K562 (cell line): ENCODE measurements around the gene PIP4K2A. TPM values are rescaled to one million over a fixed set of nuclear protein-coding genes. Genes with fewer than 3 reads are reported as not detected.

ENCODE experiments used
- ATAC-seq: fragments of 200-7000 bp; cut with Tn5 transposase; 3 replicates; pipeline ENCODE4 v1.9.1; 2020; ENCODE audit warnings: moderate library complexity
- BruUV-seq: library from RNA; stranded (reverse); fragments of 400-500 nt; replicated peaks from 2 replicates; lab custom pipeline; 2021; lab: Mats Ljungman, UMichigan
- CTCF ChIA-PET: fragments of 300-600 bp; formaldehyde crosslinking; extraction: SDS; loops from one replicate; lab custom pipeline; 2021; ENCODE audit warnings: low intra/inter-chr PET ratio; lab: Yijun Ruan, JAX
- POLR2A ChIA-PET: fragments of 300-600, 350-650 bp; sonication (Branson Sonifier 250); formaldehyde crosslinking; extraction: SDS; loops from one replicate; lab custom pipeline; 2021; ENCODE audit warnings: antibody characterized with exemption, inconsistent platforms; lab: Yijun Ruan, JAX
- DNase-seq, 4 experiments: peaks; one replicate each; pipeline versions ENCODE4 v3.0.0 to v3.0.0-alpha.2; 2011 to 2018; ENCODE audit warnings: low spot score in 3 of 4, mixed read lengths in 3 of 4; ENCODE audit errors: extremely low read depth in 1 of 4
- FAIRE-seq: peaks from 2 replicates; lab custom pipeline; 2011; peaks lifted over from hg19 to GRCh38; lab: Jason Lieb, UNC
- H2AFZ ChIP-seq: 2 replicates; pipeline ENCODE4 v1.6.0; 2011; ENCODE audit warnings: low read depth, low read length, control low read depth, inconsistent platforms
- H3K27ac ChIP-seq: fragments of 200-600 bp; 3 replicates; pipeline ENCODE4 v1.8.0; 2011; ENCODE audit warnings: low read depth, mild to moderate bottlenecking, control low read depth, inconsistent platforms, low read length, moderate library complexity, mixed read lengths; ENCODE audit errors: extremely low read depth
- H3K27me3 ChIP-seq, 2 experiments: fragments of 300-600 bp in 1 of 2; 2 replicates in 1 of 2; 3 replicates in 1 of 2; pipeline versions ENCODE4 v1.6.0 to v1.8.0; 2011; ENCODE audit warnings: inconsistent platforms in 2 of 2, low read length in 2 of 2, mild to moderate bottlenecking in 1 of 2, mixed read lengths in 1 of 2, moderate library complexity in 1 of 2; ENCODE audit not compliant: control insufficient read depth in 2 of 2, insufficient read depth in 2 of 2
- H3K36me3 ChIP-seq: fragments of 300-600 bp; 3 replicates; pipeline ENCODE4 v1.8.0; 2011; ENCODE audit warnings: mild to moderate bottlenecking, low read length, inconsistent platforms; ENCODE audit not compliant: control insufficient read depth, insufficient read depth
- H3K4me1 ChIP-seq, 2 experiments: fragments of 200-600 bp in 1 of 2; replicated peaks in 1 of 2; 2 replicates in 1 of 2; 3 replicates in 1 of 2; pipeline versions ENCODE4 v1.5.1 to v1.8.0; 2011; ENCODE audit warnings: inconsistent platforms in 2 of 2, low read length in 2 of 2, mild to moderate bottlenecking in 1 of 2, mixed read lengths in 1 of 2, moderate library complexity in 1 of 2; ENCODE audit not compliant: control insufficient read depth in 2 of 2, insufficient read depth in 2 of 2
- H3K4me2 ChIP-seq: 2 replicates; pipeline ENCODE4 v1.6.1; 2011; ENCODE audit warnings: low read length, control low read depth, inconsistent platforms, mixed read lengths; ENCODE audit not compliant: insufficient read depth
- H3K4me3 ChIP-seq: fragments of 200-600 bp; sonication (generic), shearing (Covaris generic); 2 replicates; pipeline ENCODE4 v1.5.1; 2016; ENCODE audit warnings: control low read depth, inconsistent platforms
- H3K79me2 ChIP-seq: fragments of 200-600 bp; 3 replicates; pipeline ENCODE4 v1.8.0; 2011; ENCODE audit warnings: low read length, inconsistent platforms; ENCODE audit not compliant: control insufficient read depth, insufficient read depth
- H3K9ac ChIP-seq, 2 experiments: 2 replicates each; pipeline versions ENCODE4 v1.6.0 to v1.6.1; 2011; ENCODE audit warnings: low read depth in 2 of 2, low read length in 2 of 2, control low read depth in 1 of 2, inconsistent platforms in 1 of 2, mild to moderate bottlenecking in 1 of 2, mixed read lengths in 1 of 2; ENCODE audit not compliant: insufficient read depth in 1 of 2
- H3K9me1 ChIP-seq: one replicate; pipeline ENCODE4 v1.6.0; 2011; ENCODE audit warnings: inconsistent platforms, mild to moderate bottlenecking, low read length, moderate library complexity; ENCODE audit not compliant: control insufficient read depth, insufficient read depth
- H3K9me3 ChIP-seq: replicated peaks from 2 replicates; pipeline ENCODE4 v1.5.1; 2011; ENCODE audit warnings: low read depth, low read length, inconsistent platforms; ENCODE audit not compliant: control insufficient read depth, insufficient read depth
- H4K20me1 ChIP-seq: replicated peaks from 2 replicates; pipeline ENCODE4 v1.6.1; 2011; ENCODE audit warnings: low read length, inconsistent platforms, mixed read lengths; ENCODE audit not compliant: control insufficient read depth, insufficient read depth
- E2F8 ChIP-seq: fragments of 450-650 bp; IDR thresholded peaks from 2 replicates; pipeline ENCODE4 v1.7.1; 2018; ENCODE audit warnings: mild to moderate bottlenecking, low read depth; ENCODE audit not compliant: partially characterized antibody
- ID3 ChIP-seq, 2 experiments: fragments of 250-450 bp in 1 of 2; fragments of 450-650 bp in 1 of 2; sonication (Bioruptor Pico) in 1 of 2; IDR thresholded peaks; 2 replicates each; pipeline versions ENCODE4 v1.6.1 to v1.8.0; 2016 to 2021; ENCODE audit warnings: mild to moderate bottlenecking in 2 of 2, moderate library complexity in 2 of 2, missing compliant biosample characterization in 1 of 2, missing genetic modification characterization in 1 of 2
- LARP7 ChIP-seq: fragments of 450-650 bp; IDR thresholded peaks from 2 replicates; pipeline ENCODE4 v1.6.1; 2016
- NR2C1 ChIP-seq, 2 experiments: fragments of 450-650 bp; IDR thresholded peaks; 2 replicates each; pipeline ENCODE4 v1.6.1; 2017; ENCODE audit warnings: mild to moderate bottlenecking in 2 of 2, antibody characterized with exemption in 1 of 2, inconsistent platforms in 1 of 2, missing compliant biosample characterization in 1 of 2, missing genetic modification characterization in 1 of 2
- ZBTB40 ChIP-seq, 2 experiments: fragments of 450-650 bp in 1 of 2; sonication (generic) in 1 of 2; formaldehyde crosslinking in 1 of 2; IDR thresholded peaks; 2 replicates each; pipeline versions ENCODE4 v1.7.1 to v1.9.0; 2016 to 2022; ENCODE audit warnings: inconsistent platforms in 1 of 2, mild to moderate bottlenecking in 1 of 2, missing genetic modification reagents in 1 of 2
- ZNF408 ChIP-seq: fragments of 250-450 bp; sonication (Bioruptor Pico); IDR thresholded peaks from 2 replicates; pipeline ENCODE4 v1.4.0; 2020; ENCODE audit warnings: low read depth, mild to moderate bottlenecking, moderate library complexity
- WGBS: fragments of 100-300 bp; shearing (Covaris generic); methylation state at CpG from one replicate; pipeline ENCODE4 v1.1.6; 2016; ENCODE audit warnings: low coverage, mixed read lengths; ENCODE audit not compliant: insufficient coverage; ENCODE audit errors: missing lambda C conversion rate; 5-methylcytosine and 5-hydroxymethylcytosine counted together
- in situ Hi-C: fragments of 300-500 bp; cut with MboI; formaldehyde crosslinking; loops from 4 replicates; pipeline ENCODE4 v1.15.0; 2018; ENCODE audit warnings: inconsistent platforms, mixed read lengths
- intact Hi-C: fragments of 100-400 bp; cut with micrococcal nuclease; formaldehyde crosslinking; loops from 2 replicates; pipeline ENCODE4 v1.14.2; 2022
- polyA plus RNA-seq, 8 experiments: library from polyadenylated mRNA; depleted of rRNA in 4 of 8; stranded (reverse) in 5 of 8; unstranded in 3 of 8; fragments of >200 nt; fragmentation: Nextera tagmentation in 2 of 8; fragmentation: Illumina TruSeq in 1 of 8; extraction: Ambion mirVana in 2 of 8; extraction: Trizol in 1 of 8; gene quantifications; 2 replicates each; pipeline versions ENCODE4 v1.2.1 to v1.2.3, GENCODE V29; 2011 to 2014; ENCODE audit warnings: inconsistent platforms in 1 of 8, missing spikeins in 1 of 8
- total RNA-seq, 7 experiments: library from RNA; depleted of rRNA in 6 of 7; stranded (reverse); fragments of >200 nt in 6 of 7; fragmentation: Illumina TruSeq in 2 of 7; extraction: Trizol in 2 of 7; gene quantifications; 2 replicates each; pipeline versions ENCODE4 v1.2.1 to v1.2.3, GENCODE V29; 2011 to 2021; ENCODE audit warnings: low replicate concordance in 1 of 7

PIP4K2A gene
- total and polyA plus RNA-seq, 9 of the 15 experiments (the other 6 are each of a cell fraction or from before 2014, with no cell fraction given), result 35.6 to 117 (median 71.9) TPM

GRCh38 chr10:22611425-22612115, 102.8 kb downstream of the PIP4K2A start:
- in situ Hi-C loops, result no loop called here
- CTCF ChIA-PET, result no interaction called here
- no peak for DNase-seq
- POLR2A ChIA-PET, result interaction anchor here (0.7 kb wide), 1 partner anchor 17 kb away, joined by 3 read pairs; no protein-coding TSS in a partner anchor
- Histone ChIP-seq H3K27me3 (no peaks in the 10 kb centered on the region), H2AFZ (no peak overlapping the region), H3K36me3 (peaks cover 58% of the 10 kb centered on the region; the same call in 2 of the 3 replicates), H3K4me3 (no peak overlapping the region), H3K9me3 (no peaks in the 10 kb centered on the region), H3K4me1 (peaks cover 14 to 20% of the 10 kb centered on the region in 2 experiments), H3K4me2 (no peak overlapping the region), H4K20me1 (no peaks in the 10 kb centered on the region), H3K9me1 (no peaks in the 10 kb centered on the region), H3K9ac (no peak overlapping the region; a peak in 1 of 4 replicates), H3K27ac (no peak overlapping the region), H3K79me2 (peaks cover 72% of the 10 kb centered on the region)
- WGBS, result 95% methylated on average over 7 of the region's 8 CpGs
- no peak for FAIRE-seq
- BruUV-seq, result no TSS peak
- no peak for ATAC-seq
- intact Hi-C loops, result no loop called here
- TF ChIP-seq ZNF408 (CRISPR knock-in tag) (no peak), E2F8 (no peak), NR2C1 (IDR thresholded peaks at IDR 0.05) (no peak), NR2C1 (tag; IDR thresholded peaks at IDR 0.05) (no peak), ID3 (CRISPR knock-in tag; IDR thresholded peaks at IDR 0.05) (no peak), ID3 (tag; IDR thresholded peaks at IDR 0.05) (no peak), ZBTB40 (IDR thresholded peaks at IDR 0.05) (no peak), ZBTB40 (CRISPR knock-in tag; IDR thresholded peaks at IDR 0.05) (no peak), LARP7 (no peak)
